Thyroid gland (tissue), 4 donors: Measurements from ENCODE around the gene OR4D1.

Source experiments
- CTCF ChIP-seq, 6 experiments: fragments of 200-600 bp in 3 of 6; fragments of 450-650 bp in 3 of 6; sonication (generic) in 3 of 6; IDR thresholded peaks; one replicate each; pipeline ENCODE4 v1.5.1; 2016 to 2019; ENCODE audit warnings: antibody characterized with exemption in 6 of 6, mild to moderate bottlenecking in 2 of 6, inconsistent platforms in 1 of 6, moderate library complexity in 1 of 6
- POLR2A ChIP-seq, 2 donors: fragments of 450-650 bp; IDR thresholded peaks; one replicate each; pipeline ENCODE4 v1.6.1; 2017; ENCODE audit warnings: antibody characterized with exemption in 2 of 2, mild to moderate bottlenecking in 2 of 2, moderate library complexity in 1 of 2

DNA sequence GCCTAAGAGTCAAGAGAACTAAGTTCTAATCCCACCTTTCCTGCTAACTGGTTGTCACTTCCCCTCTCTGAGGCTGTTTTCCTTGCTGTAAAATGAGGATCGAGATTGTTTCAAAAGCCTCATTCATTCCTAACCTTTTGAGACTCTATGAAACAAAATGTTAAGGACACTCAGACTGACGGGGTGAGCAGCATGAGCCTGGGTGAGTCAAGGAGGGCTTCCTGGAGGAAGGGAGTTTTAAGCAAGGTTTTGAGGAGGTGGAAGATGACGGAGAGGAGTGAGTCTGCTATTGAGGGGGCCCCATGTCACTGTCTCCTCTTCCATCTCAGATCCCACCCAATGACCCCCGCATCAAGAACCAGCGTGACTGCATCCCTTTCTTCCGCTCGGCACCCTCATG, 48.4 kb downstream of the OR4D1 start:
- TF ChIP-seq CTCF (IDR thresholded peaks at IDR 0.05) (no peak), POLR2A (IDR thresholded peaks at IDR 0.05) (no peak)
